ENCODE measurements around the gene ARHGAP19.

The ARHGAP19 gene

GRCh38 chr10:97215619-97216260 is 76.7 kb downstream of the ARHGAP19 start:
- Histone ChIP-seq H2BK15ac (ENCODE audit: low read length) (no peak overlapping the region), H4K91ac (ENCODE audit: low read depth, low read length, poor library complexity) (no peak overlapping the region), H3K27ac (replicated peaks; ENCODE audit: low read length) (no peak overlapping the region), H2AK5ac (ENCODE audit: low read depth, low read length) (no peak overlapping the region), H3K36me3 (replicated peaks in 1 of 2; ENCODE audit: control insufficient read depth in 2 of 2, insufficient read depth in 2 of 2, low read length in 2 of 2) (no peaks in the 10 kb centered on the region), H3K14ac (ENCODE audit: low read length) (no peak overlapping the region), H3K23ac (ENCODE audit: low read depth, low read length, poor library complexity) (no peak overlapping the region), H2BK5ac (ENCODE audit: low read length) (no peak overlapping the region), H3K79me1 (ENCODE audit: low read depth, low read length) (no peaks in the 10 kb centered on the region), H4K8ac (ENCODE audit: low read depth, low read length) (no peak overlapping the region), H3K4me3 (ENCODE audit: low read length in 2 of 2) (no peak overlapping the region), H2BK120ac (ENCODE audit: low read depth, low read length) (no peak overlapping the region), H3K4ac (ENCODE audit: low read length) (no peak overlapping the region), H2AFZ (ENCODE audit: low read length) (no peak overlapping the region), H2BK12ac (ENCODE audit: low read length) (no peak overlapping the region), H3K9ac (ENCODE audit: low read depth, low read length, poor library complexity) (peak overlapping the region; percentile 54), H3K18ac (ENCODE audit: low read length) (peak overlapping the region; percentile 25), H3K4me1 (ENCODE audit: control insufficient read depth in 2 of 2, insufficient read depth in 1 of 2, low read depth in 1 of 2, low read length in 2 of 2) (no peaks in the 10 kb centered on the region), H3K9me3 (replicated peaks in 1 of 2; ENCODE audit: control insufficient read depth in 2 of 2, insufficient read depth in 1 of 2, low read depth in 1 of 2, low read length in 2 of 2) (no peaks in the 10 kb centered on the region), H3K27me3 (ENCODE audit: control insufficient read depth in 3 of 3, insufficient read depth in 3 of 3, low read depth in 1 of 3, low read length in 3 of 3) (no peaks in the 10 kb centered on the region), H3K4me2 (ENCODE audit: insufficient read depth, low read length, poor library complexity, severe bottlenecking) (no peak overlapping the region)
- DNase-seq (ENCODE audit: low spot score): no peak
- no CpG with 5 or more reads among the region's 15 CpGs for WGBS, 2 donors (ENCODE audit: extremely low coverage in 2 of 2, insufficient read length in 2 of 2, insufficient replicate concordance in 1 of 2)

GRCh38 chr10:97213431-97213830 is 79.0 kb downstream of the ARHGAP19 start:
- Histone ChIP-seq H3K4me2 (ENCODE audit: insufficient read depth, low read length, poor library complexity, severe bottlenecking) (no peak overlapping the region), H3K9me3 (replicated peaks in 1 of 2; ENCODE audit: control insufficient read depth in 2 of 2, insufficient read depth in 1 of 2, low read depth in 1 of 2, low read length in 2 of 2) (no peaks in the 10 kb centered on the region)
- no CpG with 5 or more reads among the region's 9 CpGs for WGBS, 2 donors (ENCODE audit: extremely low coverage in 2 of 2, insufficient read length in 2 of 2, insufficient replicate concordance in 1 of 2)

GRCh38 chr10:97211229-97211628 is 81.2 kb downstream of the ARHGAP19 start:
- Histone ChIP-seq H3K4me1 (ENCODE audit: control insufficient read depth in 2 of 2, insufficient read depth in 1 of 2, low read depth in 1 of 2, low read length in 2 of 2) (peaks cover 0 to 2% of the 10 kb centered on the region in 2 donors), H3K9me3 (replicated peaks in 1 of 2; ENCODE audit: control insufficient read depth in 2 of 2, insufficient read depth in 1 of 2, low read depth in 1 of 2, low read length in 2 of 2) (no peaks in the 10 kb centered on the region), H2BK120ac (ENCODE audit: low read depth, low read length) (no peak overlapping the region), H4K91ac (ENCODE audit: low read depth, low read length, poor library complexity) (no peak overlapping the region), H3K14ac (ENCODE audit: low read length) (no peak overlapping the region), H3K23ac (ENCODE audit: low read depth, low read length, poor library complexity) (no peak overlapping the region), H3K9ac (ENCODE audit: low read depth, low read length, poor library complexity) (no peak overlapping the region), H2AFZ (ENCODE audit: low read length) (no peak overlapping the region), H3K27me3 (ENCODE audit: control insufficient read depth in 3 of 3, insufficient read depth in 3 of 3, low read depth in 1 of 3, low read length in 3 of 3) (no peaks in the 10 kb centered on the region), H3K27ac (replicated peaks; ENCODE audit: low read length) (no peak overlapping the region), H2BK5ac (ENCODE audit: low read length) (no peak overlapping the region), H3K79me1 (ENCODE audit: low read depth, low read length) (no peaks in the 10 kb centered on the region), H3K18ac (ENCODE audit: low read length) (peak overlapping the region; percentile 13), H2AK5ac (ENCODE audit: low read depth, low read length) (no peak overlapping the region), H3K36me3 (replicated peaks in 1 of 2; ENCODE audit: control insufficient read depth in 2 of 2, insufficient read depth in 2 of 2, low read length in 2 of 2) (no peaks in the 10 kb centered on the region), H2BK12ac (ENCODE audit: low read length) (no peak overlapping the region), H3K4ac (ENCODE audit: low read length) (no peak overlapping the region), H2BK15ac (ENCODE audit: low read length) (no peak overlapping the region), H3K4me2 (ENCODE audit: insufficient read depth, low read length, poor library complexity, severe bottlenecking) (no peak overlapping the region), H3K4me3 (ENCODE audit: low read length in 2 of 2) (no peak overlapping the region), H4K8ac (ENCODE audit: low read depth, low read length) (no peak overlapping the region)
- no CpG with 5 or more reads among the region's 9 CpGs for WGBS, 2 donors (ENCODE audit: extremely low coverage in 2 of 2, insufficient read length in 2 of 2, insufficient replicate concordance in 1 of 2)
- DNase-seq (ENCODE audit: low spot score): no peak

More at GRCh38 chr10:97213431-97213830, 79.0 kb downstream of the ARHGAP19 start:
- Histone ChIP-seq H4K8ac (ENCODE audit: low read depth, low read length) (no peak overlapping the region), H3K4me1 (ENCODE audit: control insufficient read depth in 2 of 2, insufficient read depth in 1 of 2, low read depth in 1 of 2, low read length in 2 of 2) (no peaks in the 10 kb centered on the region), H2BK5ac (ENCODE audit: low read length) (no peak overlapping the region), H3K27ac (replicated peaks; ENCODE audit: low read length) (no peak overlapping the region), H2AK5ac (ENCODE audit: low read depth, low read length) (no peak overlapping the region), H3K4ac (ENCODE audit: low read length) (no peak overlapping the region), H3K9ac (ENCODE audit: low read depth, low read length, poor library complexity) (no peak overlapping the region), H3K36me3 (replicated peaks in 1 of 2; ENCODE audit: control insufficient read depth in 2 of 2, insufficient read depth in 2 of 2, low read length in 2 of 2) (no peaks in the 10 kb centered on the region), H2BK12ac (ENCODE audit: low read length) (no peak overlapping the region), H4K91ac (ENCODE audit: low read depth, low read length, poor library complexity) (no peak overlapping the region), H3K27me3 (ENCODE audit: control insufficient read depth in 3 of 3, insufficient read depth in 3 of 3, low read depth in 1 of 3, low read length in 3 of 3) (no peaks in the 10 kb centered on the region), H3K23ac (ENCODE audit: low read depth, low read length, poor library complexity) (no peak overlapping the region), H2AFZ (ENCODE audit: low read length) (no peak overlapping the region), H3K4me3 (ENCODE audit: low read length in 2 of 2) (no peak overlapping the region), H3K79me1 (ENCODE audit: low read depth, low read length) (no peaks in the 10 kb centered on the region), H2BK120ac (ENCODE audit: low read depth, low read length) (no peak overlapping the region), H3K14ac (ENCODE audit: low read length) (no peak overlapping the region), H2BK15ac (ENCODE audit: low read length) (no peak overlapping the region), H3K18ac (ENCODE audit: low read length) (no peak overlapping the region)
- no peak for DNase-seq (ENCODE audit: low spot score)

- Histone ChIP-seq H3K9me3 (replicated peaks in 1 of 2; ENCODE audit: control insufficient read depth in 2 of 2, insufficient read depth in 1 of 2, low read depth in 1 of 2, low read length in 2 of 2) (no peaks in the 10 kb centered on the region), H2BK12ac (ENCODE audit: low read length) (no peak overlapping the region), H2BK120ac (ENCODE audit: low read depth, low read length) (no peak overlapping the region), H2BK15ac (ENCODE audit: low read length) (no peak overlapping the region), H4K8ac (ENCODE audit: low read depth, low read length) (no peak overlapping the region), H3K23ac (ENCODE audit: low read depth, low read length, poor library complexity) (no peak overlapping the region), H2AFZ (ENCODE audit: low read length) (no peak overlapping the region), H3K4me2 (ENCODE audit: insufficient read depth, low read length, poor library complexity, severe bottlenecking) (no peak overlapping the region), H3K14ac (ENCODE audit: low read length) (no peak overlapping the region), H3K36me3 (replicated peaks in 1 of 2; ENCODE audit: control insufficient read depth in 2 of 2, insufficient read depth in 2 of 2, low read length in 2 of 2) (no peaks in the 10 kb centered on the region), H2BK5ac (ENCODE audit: low read length) (no peak overlapping the region), H2AK5ac (ENCODE audit: low read depth, low read length) (no peak overlapping the region), H3K4ac (ENCODE audit: low read length) (no peak overlapping the region), H4K91ac (ENCODE audit: low read depth, low read length, poor library complexity) (no peak overlapping the region), H3K4me1 (ENCODE audit: control insufficient read depth in 2 of 2, insufficient read depth in 1 of 2, low read depth in 1 of 2, low read length in 2 of 2) (peaks cover 0 to 2% of the 10 kb centered on the region in 2 donors), H3K4me3 (ENCODE audit: low read length in 2 of 2) (no peak overlapping the region), H3K18ac (ENCODE audit: low read length) (no peak overlapping the region), H3K27ac (replicated peaks; ENCODE audit: low read length) (no peak overlapping the region), H3K79me1 (ENCODE audit: low read depth, low read length) (no peaks in the 10 kb centered on the region), H3K27me3 (ENCODE audit: control insufficient read depth in 3 of 3, insufficient read depth in 3 of 3, low read depth in 1 of 3, low read length in 3 of 3) (peaks cover 0 to 2% (median 0%) of the 10 kb centered on the region in 3 experiments), H3K9ac (ENCODE audit: low read depth, low read length, poor library complexity) (no peak overlapping the region)
- no CpG with 5 or more reads among the region's 8 CpGs for WGBS, 2 donors (ENCODE audit: extremely low coverage in 2 of 2, insufficient read length in 2 of 2, insufficient replicate concordance in 1 of 2)
- peak; percentile 86 for DNase-seq (ENCODE audit: low spot score)
These were observed 81.9 kb downstream of the ARHGAP19 start for GRCh38 chr10:97210543-97210960.

Measured in neuronal stem cell (in vitro differentiated cells).